ENCODE results near the gene RC3H2.
"Not testable (repeated sequence)": the region's sequence is repeated elsewhere in the genome, so short reads cannot be mapped to it uniquely, and the experiment has no call there.

RC3H2 gene

GRCh38 chr9:122837266-122837850 is 67.8 kb downstream of the RC3H2 start:
- DNase-seq: no peak

- DNase-seq: peak in 1 of 2 donors; percentile 65
Measured at GRCh38 chr9:122835313-122835731, 69.8 kb downstream of the RC3H2 start.

DNA sequence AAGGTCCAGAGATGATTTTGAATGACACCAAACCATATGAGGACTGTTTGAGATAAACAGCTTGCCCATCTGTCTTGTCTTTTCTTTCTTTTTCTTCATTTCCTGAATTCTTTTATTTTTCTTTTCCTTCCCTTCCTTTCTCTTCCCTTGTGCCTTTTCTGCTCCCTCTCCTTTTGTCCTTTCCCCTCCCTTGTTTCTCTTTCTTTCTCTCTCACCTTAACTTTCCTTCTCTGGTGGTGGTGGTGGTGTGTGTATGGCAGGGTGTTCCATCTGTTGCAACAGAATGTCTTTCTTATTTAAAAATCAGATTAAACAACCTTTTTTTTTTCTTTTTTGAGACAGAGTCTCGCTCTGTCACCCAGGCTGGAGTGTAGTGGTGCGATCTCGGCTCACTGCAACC is 73.0 kb downstream of the RC3H2 start:
- no peak for DNase-seq

DNA sequence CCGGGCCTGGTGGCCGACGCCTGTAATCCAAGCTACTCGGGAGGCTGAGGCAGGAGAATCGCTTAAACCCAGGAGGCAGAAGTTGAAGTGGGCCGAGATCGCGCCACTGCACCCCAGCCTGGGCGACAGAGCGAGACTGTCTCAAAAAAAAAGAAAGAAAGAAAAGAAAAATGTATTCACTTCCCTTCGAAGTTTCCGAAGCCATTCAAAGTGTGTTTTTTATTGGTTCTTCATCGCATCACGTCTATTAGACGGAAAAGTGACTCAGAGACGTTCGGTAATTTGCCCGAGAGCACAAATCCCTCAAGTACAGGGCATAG is 76.2 kb downstream of the RC3H2 start:
- DNase-seq: not testable (repeated sequence)

DNA sequence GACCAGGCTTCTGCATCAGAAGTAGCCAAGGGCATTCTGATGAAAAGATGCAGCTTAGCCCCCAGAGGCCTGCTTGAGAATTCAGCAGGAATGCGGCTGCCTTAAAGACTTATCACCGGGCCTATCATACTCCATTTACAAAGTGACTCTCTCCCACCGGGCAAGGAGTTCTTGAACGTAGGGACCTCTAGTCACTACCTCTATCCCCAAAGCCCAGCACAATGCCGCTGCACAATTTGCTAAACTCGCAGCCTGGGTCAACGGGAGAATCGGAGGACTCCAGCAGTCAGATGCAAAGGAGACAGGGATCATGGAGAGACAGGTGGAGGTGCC is 77.4 kb downstream of the RC3H2 start:
- DNase-seq: no peak

- no peak for DNase-seq
Measured at GRCh38 chr9:122822938-122823337, 82.2 kb downstream of the RC3H2 start.

DNA sequence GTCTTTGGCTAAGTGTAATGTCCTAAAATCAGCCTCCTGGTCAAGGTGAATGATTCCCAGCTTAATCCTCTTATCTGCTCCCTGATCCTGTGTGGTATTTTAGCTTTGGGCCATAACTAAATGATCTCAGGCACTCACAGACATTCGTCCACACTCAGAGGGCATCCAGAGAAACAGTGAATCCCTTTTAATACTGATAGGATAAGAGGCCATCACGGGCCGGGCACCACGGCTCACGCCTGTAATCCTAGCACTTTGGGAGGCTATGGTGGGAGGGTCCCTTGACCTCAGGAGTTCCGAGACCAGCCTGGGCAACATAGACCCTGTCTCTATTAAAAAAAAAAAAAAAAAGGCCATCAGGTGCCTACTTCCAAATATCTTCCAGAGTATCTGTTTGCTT is 83.1 kb downstream of the RC3H2 start:
- no peak for DNase-seq

DNA sequence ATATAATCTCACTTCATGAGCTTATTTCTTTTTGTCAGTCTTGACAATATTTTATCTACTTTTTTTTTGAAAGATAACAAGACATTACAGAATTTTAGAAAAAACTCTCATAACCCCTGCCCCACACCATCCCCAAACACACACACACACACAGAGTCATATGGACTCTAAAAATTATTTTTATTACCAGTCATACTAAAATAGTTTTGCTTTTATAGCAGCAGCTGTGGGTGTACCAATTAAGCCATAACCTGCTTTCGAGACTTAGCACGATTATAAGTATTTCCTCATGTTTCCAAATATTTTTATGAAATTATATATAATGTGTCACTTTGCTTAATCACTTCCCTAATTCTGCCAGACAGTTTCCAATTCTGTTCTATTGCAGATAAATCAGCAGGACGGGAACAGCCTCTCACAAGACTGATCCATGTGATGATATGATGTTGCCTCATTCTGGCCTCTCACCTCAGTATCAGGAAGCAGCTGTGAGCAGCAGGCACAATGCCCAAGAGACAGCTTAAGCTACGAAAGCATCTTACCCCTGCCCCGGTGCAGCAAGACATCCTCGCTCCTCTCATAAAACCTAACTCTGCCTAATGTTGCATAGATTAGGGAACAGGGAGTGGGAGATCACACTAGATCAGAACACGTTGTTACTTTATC is 83.7 kb downstream of the RC3H2 start:
- peak in 1 of 2 donors; percentile 71 for DNase-seq

DNA sequence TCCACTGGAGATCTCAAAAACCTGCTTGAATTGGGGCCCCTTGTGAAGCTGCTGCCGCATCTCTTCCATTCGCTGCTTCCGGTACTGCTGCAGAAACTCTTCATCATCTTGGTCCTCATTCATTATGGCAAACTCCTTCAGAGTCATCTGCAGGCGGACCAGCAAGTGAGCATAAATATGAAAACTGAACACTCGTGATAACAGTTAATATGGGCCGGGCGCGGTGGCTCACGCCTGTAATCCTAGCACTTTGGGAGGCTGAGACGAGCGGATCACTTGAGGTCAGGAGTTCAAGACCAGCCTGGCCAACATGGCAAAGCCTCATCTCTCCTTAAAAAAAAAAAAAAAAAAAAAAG is 84.7 kb downstream of the RC3H2 start:
- DNase-seq: no peak

GRCh38 chr9:122819791-122820489 is 85.2 kb downstream of the RC3H2 start:
- DNase-seq: no peak

- DNase-seq: no peak
Measured at GRCh38 chr9:122819326-122819725, 85.8 kb downstream of the RC3H2 start.

DNA sequence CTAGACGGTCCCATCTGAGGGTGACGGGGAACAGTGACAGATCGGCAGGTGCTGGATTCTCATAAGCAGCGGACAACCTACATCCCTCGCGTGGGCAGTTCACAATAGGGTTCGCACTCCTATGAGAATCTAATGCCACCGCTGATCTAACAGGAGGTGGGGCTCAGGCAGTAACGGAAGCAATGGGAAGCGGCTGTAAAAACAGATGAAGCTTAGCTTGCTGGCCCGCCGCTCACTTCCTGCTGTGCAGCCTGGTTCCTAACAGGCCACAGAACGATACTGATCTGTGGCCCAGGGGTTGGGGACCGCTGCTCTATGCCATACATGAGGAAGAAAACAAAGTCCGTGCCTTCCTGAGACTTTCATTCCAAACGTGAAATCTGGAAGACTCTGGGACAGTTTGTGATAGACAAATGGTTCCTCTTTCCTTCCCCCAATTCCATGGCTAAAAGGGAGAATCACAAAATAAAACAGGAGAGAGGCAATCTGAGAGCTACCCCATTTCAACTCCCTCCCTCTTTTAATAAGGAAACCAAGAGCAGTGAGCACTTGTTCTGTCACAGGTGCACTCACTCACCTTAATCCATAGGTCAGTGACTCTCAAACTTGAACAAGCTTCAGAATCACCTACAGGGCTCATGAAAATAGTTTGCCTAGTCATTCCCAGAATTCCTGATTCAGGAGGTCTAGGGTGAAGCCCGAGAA is 88.8 kb downstream of the RC3H2 start:
- DNase-seq: peak in 1 of 2 donors; percentile 73

- DNase-seq: no peak
Measured at GRCh38 chr9:122815544-122815943, 89.6 kb downstream of the RC3H2 start.

- no peak for DNase-seq
Measured at GRCh38 chr9:122814545-122814944, 90.6 kb downstream of the RC3H2 start.

GRCh38 chr9:122812736-122813135 is 92.4 kb downstream of the RC3H2 start:
- DNase-seq: no peak

DNA sequence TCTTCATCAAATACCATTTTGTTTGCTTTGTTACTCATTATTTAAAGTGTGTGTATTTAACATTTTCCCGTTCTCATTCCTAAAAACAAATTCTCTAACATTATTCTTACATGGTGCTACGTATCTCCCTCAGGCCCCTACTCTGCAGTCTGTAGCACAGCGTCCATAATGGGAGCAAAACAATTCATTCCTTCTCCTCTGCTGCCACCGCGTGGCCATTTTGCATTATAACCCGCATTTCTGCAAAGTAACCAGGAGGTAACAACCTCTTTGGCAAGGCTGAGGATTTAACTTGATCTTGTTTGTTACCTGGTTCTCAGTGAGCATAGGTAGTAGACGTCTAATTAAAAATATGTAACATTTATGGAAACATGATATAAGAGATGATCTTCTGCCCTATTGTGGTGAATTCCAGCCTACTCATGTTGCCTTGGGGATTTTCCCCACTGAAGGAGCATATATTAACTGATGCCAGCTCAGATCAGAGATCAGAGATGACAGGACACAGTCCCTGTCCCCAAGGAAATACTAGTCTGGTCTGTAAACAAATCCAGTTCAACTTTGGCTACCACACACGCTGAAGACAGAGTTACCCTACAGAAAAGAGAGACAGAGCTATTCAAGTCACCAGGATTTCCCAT is 94.7 kb downstream of the RC3H2 start:
- DNase-seq: peak; percentile 20 to 56

DNA sequence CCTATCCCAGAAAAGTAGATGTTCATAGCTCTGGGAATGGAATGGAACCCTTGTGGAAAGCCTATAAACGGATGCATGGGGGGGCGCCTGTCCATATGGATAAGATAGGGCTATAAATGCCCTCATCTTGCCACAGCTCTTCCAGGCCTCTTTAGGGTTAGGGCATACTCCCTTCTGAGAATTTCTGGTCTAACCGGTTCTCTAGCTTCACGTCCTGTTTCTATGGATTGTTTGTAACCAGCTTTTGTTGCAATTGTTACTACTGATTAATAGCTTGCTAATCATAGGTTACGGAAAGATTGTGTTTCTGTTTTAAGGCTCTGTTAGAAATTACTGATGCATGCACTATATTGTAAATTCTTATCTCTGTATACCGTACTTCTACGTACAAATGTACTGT is 95.9 kb downstream of the RC3H2 start:
- not testable (repeated sequence) for DNase-seq

GRCh38 chr9:122808141-122808540 is 97.0 kb downstream of the RC3H2 start:
- DNase-seq: no peak

- no peak for DNase-seq
Measured at GRCh38 chr9:122807271-122807900, 97.8 kb downstream of the RC3H2 start.

- no peak for DNase-seq
Measured at GRCh38 chr9:122806661-122807060, 98.5 kb downstream of the RC3H2 start.

DNA sequence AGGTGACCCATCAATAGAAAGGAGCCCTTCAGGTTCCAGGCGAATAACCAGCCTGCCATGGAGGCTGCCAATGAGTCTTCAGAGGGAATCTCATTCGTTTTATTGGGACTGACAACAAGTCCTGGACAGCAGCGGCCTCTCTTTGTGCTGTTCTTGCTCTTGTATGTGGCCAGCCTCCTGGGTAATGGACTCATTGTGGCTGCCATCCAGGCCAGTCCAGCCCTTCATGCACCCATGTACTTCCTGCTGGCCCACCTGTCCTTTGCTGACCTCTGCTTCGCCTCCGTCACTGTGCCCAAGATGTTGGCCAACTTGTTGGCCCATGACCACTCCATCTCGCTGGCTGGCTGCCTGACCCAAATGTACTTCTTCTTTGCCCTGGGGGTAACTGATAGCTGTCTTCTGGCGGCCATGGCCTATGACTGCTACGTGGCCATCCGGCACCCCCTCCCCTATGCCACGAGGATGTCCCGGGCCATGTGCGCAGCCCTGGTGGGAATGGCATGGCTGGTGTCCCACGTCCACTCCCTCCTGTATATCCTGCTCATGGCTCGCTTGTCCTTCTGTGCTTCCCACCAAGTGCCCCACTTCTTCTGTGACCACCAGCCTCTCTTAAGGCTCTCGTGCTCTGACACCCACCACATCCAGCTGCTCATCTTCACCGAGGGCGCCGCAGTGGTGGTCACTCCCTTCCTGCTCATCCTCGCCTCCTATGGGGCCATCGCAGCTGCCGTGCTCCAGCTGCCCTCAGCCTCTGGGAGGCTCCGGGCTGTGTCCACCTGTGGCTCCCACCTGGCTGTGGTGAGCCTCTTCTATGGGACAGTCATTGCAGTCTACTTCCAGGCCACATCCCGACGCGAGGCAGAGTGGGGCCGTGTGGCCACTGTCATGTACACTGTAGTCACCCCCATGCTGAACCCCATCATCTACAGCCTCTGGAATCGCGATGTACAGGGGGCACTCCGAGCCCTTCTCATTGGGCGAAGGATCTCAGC is 104.8 kb downstream of the RC3H2 start, which contains the start of gene OR1K1:
Gene OR1K1 (plus strand): TSS at position 58 of the 995 bp plus-strand sequence. CDS start 0 bp downstream, at position 58.
- no peak for DNase-seq
